HepG2 (cell line): ENCODE data around the gene SLC43A3. TPM values are rescaled to one million over a fixed set of nuclear protein-coding genes. Genes with fewer than 3 reads are reported as not detected.
A peak's percentile ranks its signal among the peaks of the same experiment; 100 is the strongest.

Source experiments
- HDAC2 ChIP-seq: sonication (generic); formaldehyde crosslinking; IDR thresholded peaks from 2 replicates; pipeline ENCODE4 v1.4.0; 2020; ENCODE audit warnings: missing genetic modification reagents
- HIVEP1 ChIP-seq: sonication (generic); formaldehyde crosslinking; IDR thresholded peaks from 2 replicates; pipeline ENCODE4 v1.4.0; 2020; ENCODE audit warnings: mild to moderate bottlenecking, missing genetic modification reagents
- HNRNPL ChIP-seq: fragments of 200-400 bp; formaldehyde crosslinking; IDR thresholded peaks from 2 replicates; pipeline ENCODE4 v1.6.1; 2017; ENCODE audit warnings: mild to moderate bottlenecking, low read depth, low read length
- KDM5A ChIP-seq: fragments of 200-600 bp; sonication (generic); IDR thresholded peaks from 2 replicates; pipeline ENCODE4 v1.7.0; 2018; ENCODE audit warnings: antibody characterized with exemption, mild to moderate bottlenecking, low read length, borderline replicate concordance
- PAF1 ChIP-seq: IDR thresholded peaks from 2 replicates; pipeline ENCODE4 v1.6.1; 2016; ENCODE audit warnings: missing genetic modification reagents, missing compliant biosample characterization
- RAD21 ChIP-seq: fragments of 450-650 bp; formaldehyde crosslinking; IDR thresholded peaks from 2 replicates; pipeline ENCODE4 v1.5.0; 2020; ENCODE audit warnings: mild to moderate bottlenecking
- RBM39 ChIP-seq: fragments of 200-400 bp; formaldehyde crosslinking; IDR thresholded peaks from one replicate; pipeline ENCODE4 v1.6.1; 2018; ENCODE audit warnings: antibody characterized with exemption, mild to moderate bottlenecking, low read depth, low read length; ENCODE audit not compliant: poor library complexity, severe bottlenecking
- REPIN1 ChIP-seq: sonication (generic); formaldehyde crosslinking; IDR thresholded peaks from 2 replicates; pipeline ENCODE4 v1.8.0; 2022; ENCODE audit warnings: missing genetic modification reagents, low read depth, mild to moderate bottlenecking, borderline replicate concordance
- SAP130 ChIP-seq: IDR thresholded peaks from 2 replicates; pipeline ENCODE4 v1.6.1; 2016; ENCODE audit warnings: low read depth
- SMAD3 ChIP-seq: sonication (generic); formaldehyde crosslinking; IDR thresholded peaks from 2 replicates; pipeline ENCODE4 v1.4.0; 2020; ENCODE audit warnings: missing genetic modification reagents
- TFAP4 ChIP-seq: sonication (generic); IDR thresholded peaks from 2 replicates; pipeline ENCODE4 v1.6.1; 2016; ENCODE audit warnings: low read depth, borderline replicate concordance
- TMF1 ChIP-seq: sonication (generic); formaldehyde crosslinking; IDR thresholded peaks from 2 replicates; pipeline ENCODE4 v1.8.1; 2022; ENCODE audit warnings: low read depth, missing genetic modification reagents
- YY1 ChIP-seq: IDR thresholded peaks from 2 replicates; pipeline ENCODE4 v1.6.1; 2011; ENCODE audit warnings: low read length, low read depth, moderate library complexity, mild to moderate bottlenecking; ENCODE audit not compliant: insufficient read depth, insufficient replicate concordance
- ZBTB7B ChIP-seq: sonication (generic); formaldehyde crosslinking; IDR thresholded peaks from 2 replicates; pipeline ENCODE4 v1.4.0; 2020; ENCODE audit warnings: missing genetic modification reagents
- ZNF263 ChIP-seq: sonication (generic); formaldehyde crosslinking; IDR thresholded peaks from 2 replicates; pipeline ENCODE4 v1.4.0; 2020; ENCODE audit warnings: missing genetic modification reagents
- ZNF292 ChIP-seq: sonication (generic); formaldehyde crosslinking; IDR thresholded peaks from 2 replicates; pipeline ENCODE4 v1.8.1; 2022; ENCODE audit warnings: mild to moderate bottlenecking, low read depth, missing genetic modification reagents, borderline replicate concordance
- ZNF317 ChIP-seq: sonication (generic); formaldehyde crosslinking; IDR thresholded peaks from 2 replicates; pipeline ENCODE4 v1.5.0; 2020; ENCODE audit warnings: mild to moderate bottlenecking, missing genetic modification reagents
- ZNF652 ChIP-seq: IDR thresholded peaks from 2 replicates; pipeline ENCODE4 v1.6.1; 2016; ENCODE audit warnings: low read depth, borderline replicate concordance
- ZNF772 ChIP-seq: sonication (generic); formaldehyde crosslinking; IDR thresholded peaks from 2 replicates; pipeline ENCODE4 v1.5.0; 2020; ENCODE audit warnings: mild to moderate bottlenecking, missing genetic modification reagents
- ZNF788 ChIP-seq: sonication (generic); formaldehyde crosslinking; IDR thresholded peaks from 2 replicates; pipeline ENCODE4 v1.5.0; 2020; ENCODE audit warnings: mild to moderate bottlenecking, missing genetic modification reagents, borderline replicate concordance
- polyA plus RNA-seq, 8 experiments: library from polyadenylated mRNA; depleted of rRNA in 3 of 8; stranded (reverse) in 7 of 8; unstranded in 1 of 8; fragments of >200 nt; fragmentation: Illumina TruSeq in 4 of 8; extraction: Trizol in 4 of 8; gene quantifications; 2 replicates each; pipeline versions ENCODE4 v1.2.1 to v1.2.3, GENCODE V29; 2011 to 2016; ENCODE audit warnings: low read depth in 4 of 8, missing spikeins in 1 of 8, mixed read lengths in 1 of 8; ENCODE audit not compliant: insufficient read depth in 1 of 8
- total RNA-seq, 5 experiments: library from RNA; depleted of rRNA; stranded (reverse); fragments of >200 nt; fragmentation: Illumina TruSeq; extraction: Trizol; gene quantifications; 2 replicates each; pipeline ENCODE4 v1.2.3, GENCODE V29; 2016; ENCODE audit warnings: low read depth in 1 of 5
- TF ChIP-seq, protein P1 (sequence below): sonication (generic); formaldehyde crosslinking; IDR thresholded peaks from 2 replicates; pipeline ENCODE4 v1.4.0; 2020; ENCODE audit warnings: missing genetic modification reagents
- TF ChIP-seq, protein P2 (sequence below): sonication (generic); formaldehyde crosslinking; IDR thresholded peaks from 2 replicates; pipeline ENCODE4 v1.5.0; 2020; ENCODE audit warnings: mild to moderate bottlenecking, missing genetic modification reagents, moderate library complexity

Gene SLC43A3
- total and polyA plus RNA-seq, 2 of the 13 experiments (the other 11 are each of a cell fraction or from before 2014, with no cell fraction given), result 2.6 TPM; not detected in 1

- TF ChIP-seq RAD21 (CRISPR knock-in tag), result 0 out of 2 replicates have a peak, but pooled peaks have one; percentile 31
- TF ChIP-seq YY1, result no peak
- TF ChIP-seq HIVEP1, result peak; percentile 22; the same call in 1 of the 2 replicates
- 0 out of 2 replicates have a peak, but pooled peaks have one; percentile 38 for TF ChIP-seq ZNF772 (CRISPR knock-in tag)
- 0 out of 2 replicates have a peak, but pooled peaks have one; percentile 15 for TF ChIP-seq ZBTB7B (CRISPR knock-in tag)
- 0 out of 2 replicates have a peak, but pooled peaks have one; percentile 27 for TF ChIP-seq ZNF317 (CRISPR knock-in tag)
- no peak for TF ChIP-seq ZNF292
- TF ChIP-seq KDM5A, result peak; percentile 23; the same call in 1 of the 2 replicates
- peak; percentile 18; the same call in 1 of the 2 replicates for TF ChIP-seq HDAC2 (CRISPR knock-in tag)
- TF ChIP-seq REPIN1 (CRISPR knock-in tag), result no peak
- no peak for TF ChIP-seq TFAP4
- TF ChIP-seq ZNF788 (CRISPR knock-in tag), result peak; percentile 33; the same call in 1 of the 2 replicates
- peak; percentile 50; the same call in 1 of the 2 replicates for TF ChIP-seq ZNF263 (CRISPR knock-in tag)
- TF ChIP-seq RBM39, result peak; percentile 22
- TF ChIP-seq ZNF652 (CRISPR knock-in tag), result 0 out of 2 replicates have a peak, but pooled peaks have one; percentile 1
- TF ChIP-seq, protein P1, sequence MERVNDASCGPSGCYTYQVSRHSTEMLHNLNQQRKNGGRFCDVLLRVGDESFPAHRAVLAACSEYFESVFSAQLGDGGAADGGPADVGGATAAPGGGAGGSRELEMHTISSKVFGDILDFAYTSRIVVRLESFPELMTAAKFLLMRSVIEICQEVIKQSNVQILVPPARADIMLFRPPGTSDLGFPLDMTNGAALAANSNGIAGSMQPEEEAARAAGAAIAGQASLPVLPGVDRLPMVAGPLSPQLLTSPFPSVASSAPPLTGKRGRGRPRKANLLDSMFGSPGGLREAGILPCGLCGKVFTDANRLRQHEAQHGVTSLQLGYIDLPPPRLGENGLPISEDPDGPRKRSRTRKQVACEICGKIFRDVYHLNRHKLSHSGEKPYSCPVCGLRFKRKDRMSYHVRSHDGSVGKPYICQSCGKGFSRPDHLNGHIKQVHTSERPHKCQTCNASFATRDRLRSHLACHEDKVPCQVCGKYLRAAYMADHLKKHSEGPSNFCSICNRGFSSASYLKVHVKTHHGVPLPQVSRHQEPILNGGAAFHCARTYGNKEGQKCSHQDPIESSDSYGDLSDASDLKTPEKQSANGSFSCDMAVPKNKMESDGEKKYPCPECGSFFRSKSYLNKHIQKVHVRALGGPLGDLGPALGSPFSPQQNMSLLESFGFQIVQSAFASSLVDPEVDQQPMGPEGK (CRISPR knock-in tag), result peak; percentile 70
- TF ChIP-seq SMAD3 (CRISPR knock-in tag), result 0 out of 2 replicates have a peak, but pooled peaks have one; percentile 25
- no peak for TF ChIP-seq PAF1 (CRISPR knock-in tag)
- TF ChIP-seq, protein P2, sequence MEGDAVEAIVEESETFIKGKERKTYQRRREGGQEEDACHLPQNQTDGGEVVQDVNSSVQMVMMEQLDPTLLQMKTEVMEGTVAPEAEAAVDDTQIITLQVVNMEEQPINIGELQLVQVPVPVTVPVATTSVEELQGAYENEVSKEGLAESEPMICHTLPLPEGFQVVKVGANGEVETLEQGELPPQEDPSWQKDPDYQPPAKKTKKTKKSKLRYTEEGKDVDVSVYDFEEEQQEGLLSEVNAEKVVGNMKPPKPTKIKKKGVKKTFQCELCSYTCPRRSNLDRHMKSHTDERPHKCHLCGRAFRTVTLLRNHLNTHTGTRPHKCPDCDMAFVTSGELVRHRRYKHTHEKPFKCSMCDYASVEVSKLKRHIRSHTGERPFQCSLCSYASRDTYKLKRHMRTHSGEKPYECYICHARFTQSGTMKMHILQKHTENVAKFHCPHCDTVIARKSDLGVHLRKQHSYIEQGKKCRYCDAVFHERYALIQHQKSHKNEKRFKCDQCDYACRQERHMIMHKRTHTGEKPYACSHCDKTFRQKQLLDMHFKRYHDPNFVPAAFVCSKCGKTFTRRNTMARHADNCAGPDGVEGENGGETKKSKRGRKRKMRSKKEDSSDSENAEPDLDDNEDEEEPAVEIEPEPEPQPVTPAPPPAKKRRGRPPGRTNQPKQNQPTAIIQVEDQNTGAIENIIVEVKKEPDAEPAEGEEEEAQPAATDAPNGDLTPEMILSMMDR, result peak; percentile 79
- no peak for TF ChIP-seq TMF1 (CRISPR knock-in tag)
- peak; percentile 19; the same call in 1 of the 2 replicates for TF ChIP-seq SAP130 (CRISPR knock-in tag)
- TF ChIP-seq HNRNPL, result peak; percentile 67; the same call in 1 of the 2 replicates
- TF ChIP-seq, all 625 proteins: peak for 30
Observed at GRCh38 chr11:57458410-57459163, 31.7 kb upstream of the SLC43A3 start (continued).
